NAMALWA (cell line): ENCODE data around the gene GPSM3.

Experiments
- DNase-seq: peaks from one replicate; pipeline ENCODE4 v3.0.0-alpha.2; 2015; ENCODE audit warnings: low spot score

Gene GPSM3

DNA sequence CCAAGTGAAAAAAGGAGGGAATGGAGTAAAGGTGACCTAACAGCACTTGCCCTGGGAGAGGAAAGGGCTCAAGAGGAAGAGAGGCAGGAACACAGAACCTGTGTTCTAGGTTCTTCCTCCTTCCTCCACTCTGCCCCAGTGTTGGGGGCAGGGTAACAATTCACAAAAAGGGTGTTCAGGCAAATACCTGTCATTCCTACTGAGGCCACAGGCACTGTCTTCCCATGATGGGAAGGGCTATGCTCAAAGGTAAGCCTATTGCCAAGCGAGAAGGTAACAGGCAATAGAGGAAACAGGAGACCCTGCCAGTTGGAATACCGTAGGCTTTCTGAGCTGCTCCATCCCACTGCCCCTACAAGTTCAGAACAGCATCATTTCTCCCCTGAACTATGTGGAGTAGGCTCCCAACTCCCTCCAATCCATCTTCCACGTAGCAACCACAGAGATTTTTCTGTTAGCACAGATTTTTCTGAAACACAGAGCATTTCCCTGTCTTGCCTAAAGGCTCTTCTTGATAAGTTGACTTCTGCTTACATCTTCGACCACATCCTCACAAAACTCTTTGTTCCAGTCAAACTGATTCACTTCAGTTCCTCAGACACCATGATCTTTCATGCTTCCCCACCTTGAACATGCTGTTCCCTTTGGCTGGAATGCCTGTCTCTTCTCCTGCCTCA lies 19.3 kb downstream of the GPSM3 start:
- DNase-seq: no peak

DNA sequence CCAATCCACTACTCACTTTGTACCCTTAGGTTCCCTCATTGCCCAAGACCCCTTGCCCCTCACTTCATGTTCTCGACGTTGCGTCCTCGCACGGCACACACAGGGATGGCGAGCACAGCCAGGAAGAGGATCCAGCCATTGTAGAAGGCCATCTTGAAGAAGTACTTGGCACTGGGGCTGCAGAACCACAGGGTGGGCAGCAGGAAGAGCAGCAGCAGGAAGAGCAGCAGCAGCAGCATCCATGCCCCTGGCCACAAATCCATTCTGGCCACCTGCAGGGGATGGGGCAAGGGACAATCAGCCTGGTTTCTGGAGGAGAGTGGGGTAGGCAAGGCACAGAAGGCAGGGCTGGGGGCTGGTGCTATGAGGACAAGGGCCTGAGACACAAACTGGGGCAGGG lies 21.2 kb downstream of the GPSM3 start:
- no peak for DNase-seq

GRCh38 chr6:32170294-32170693 lies 22.1 kb downstream of the GPSM3 start:
- DNase-seq: no peak

DNA sequence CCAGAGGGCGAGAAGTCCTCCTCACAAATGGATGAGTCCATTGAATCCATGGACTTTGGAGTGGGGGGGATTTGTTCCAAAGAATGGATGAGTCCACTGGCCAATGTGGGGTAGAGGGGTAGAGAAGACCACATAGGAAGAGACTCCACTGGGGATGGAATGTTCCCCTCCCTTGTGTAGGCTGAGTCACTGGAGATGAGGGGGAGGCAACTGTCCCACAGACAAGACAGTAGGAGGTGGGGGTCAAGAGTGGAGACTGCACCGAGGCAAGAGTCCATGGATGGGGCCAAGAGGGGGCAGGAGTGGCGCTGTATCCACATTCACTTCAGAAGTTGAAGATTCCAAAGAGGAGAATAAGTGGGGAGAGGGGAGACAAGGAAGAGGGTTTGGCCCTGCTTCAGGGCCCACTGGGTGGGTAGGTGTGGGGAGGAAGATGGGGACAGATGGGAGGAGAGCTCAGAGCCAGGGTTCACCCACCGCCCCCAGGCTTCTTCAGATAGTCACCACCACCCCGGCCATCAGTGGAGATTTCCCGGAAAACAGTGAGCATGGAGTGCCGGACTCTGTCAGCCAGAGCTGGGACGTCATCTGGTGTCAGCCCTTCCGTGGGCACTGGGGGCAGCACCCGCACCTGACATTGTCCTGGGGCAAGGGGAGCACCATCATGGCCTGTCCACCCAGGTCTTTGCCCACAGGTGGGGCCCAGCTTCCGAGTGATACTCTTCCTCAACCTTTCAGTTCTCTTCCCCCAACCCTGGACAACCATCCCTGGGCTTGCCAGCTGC lies 23.4 kb downstream of the GPSM3 start:
- no peak for DNase-seq

DNA sequence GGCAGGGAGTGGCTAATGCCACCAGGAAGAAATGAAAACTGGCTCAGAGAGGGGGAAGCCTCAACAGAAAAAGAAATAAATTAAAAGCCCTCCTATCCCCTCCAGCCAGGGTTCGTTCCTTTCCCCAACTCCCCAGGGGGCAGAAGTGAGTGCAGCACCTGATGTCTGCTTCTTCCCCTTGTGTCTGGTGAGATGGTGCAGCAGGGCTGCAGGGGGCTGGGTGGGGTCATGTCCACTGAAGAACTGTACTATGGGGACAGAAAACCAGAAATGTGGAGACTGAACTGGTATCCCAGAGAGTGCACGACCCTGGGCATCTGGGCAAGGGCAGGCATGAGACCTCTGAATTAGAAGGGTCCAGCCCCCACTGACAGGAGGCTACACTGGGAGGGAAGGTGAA lies 24.1 kb downstream of the GPSM3 start:
- DNase-seq: no peak

- DNase-seq: no peak
Observed at GRCh38 chr6:32167761-32168262, 24.6 kb downstream of the GPSM3 start.

GRCh38 chr6:32167154-32167760 lies 25.2 kb downstream of the GPSM3 start:
- no peak for DNase-seq

- no peak for DNase-seq
Observed at GRCh38 chr6:32166411-32167061, 25.9 kb downstream of the GPSM3 start.

DNA sequence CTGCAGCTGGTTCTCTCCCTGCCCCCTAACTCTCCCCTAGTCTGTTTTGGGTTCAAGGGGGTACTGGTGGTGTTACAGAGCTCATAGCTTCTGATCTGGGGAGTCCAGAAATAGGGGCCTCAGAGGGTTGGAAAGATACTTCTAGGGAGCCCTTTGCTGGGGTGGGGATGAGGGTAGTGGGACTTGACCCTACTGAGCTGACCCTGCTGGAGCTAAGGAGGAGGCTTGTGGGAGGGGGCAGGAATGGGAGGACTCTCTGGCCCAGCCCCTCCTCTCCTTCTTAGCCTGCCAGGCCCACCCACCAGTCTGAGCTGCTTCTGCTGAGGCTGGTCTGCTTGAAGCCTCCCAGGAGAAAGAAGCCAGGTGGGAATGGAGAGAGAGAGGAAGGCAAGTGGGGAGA lies 28.1 kb downstream of the GPSM3 start, which contains the start of gene EGFL8:
EGFL8 (plus strand) TSS at position 301 of the 400 bp plus-strand sequence. CDS start 1,571 bp downstream, outside the sequence.
- DNase-seq: no peak

GRCh38 chr6:32163559-32164258 lies 28.7 kb downstream of the GPSM3 start:
- no peak for DNase-seq

- DNase-seq: no peak
Observed at GRCh38 chr6:32158052-32158451, 34.4 kb downstream of the GPSM3 start.

DNA sequence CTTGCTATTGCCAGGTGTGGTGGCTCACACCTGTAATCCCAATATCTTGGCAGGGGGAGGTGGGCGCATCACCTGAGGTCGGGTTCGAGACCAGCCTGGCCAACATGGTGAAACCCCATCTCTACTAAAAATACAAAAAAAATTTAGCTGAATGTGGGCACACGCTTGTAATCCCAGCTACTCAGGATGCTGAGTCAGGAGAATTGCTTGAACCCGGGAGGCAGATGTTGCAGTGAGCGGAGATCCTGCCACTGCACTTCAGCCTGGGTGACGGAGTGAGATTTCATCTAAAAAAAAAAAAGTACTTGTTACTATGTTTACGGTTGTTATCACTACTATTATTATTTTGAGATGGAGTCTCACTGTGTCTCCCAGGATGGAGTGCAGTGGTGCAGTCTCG lies 35.6 kb downstream of the GPSM3 start:
- no peak for DNase-seq

DNA sequence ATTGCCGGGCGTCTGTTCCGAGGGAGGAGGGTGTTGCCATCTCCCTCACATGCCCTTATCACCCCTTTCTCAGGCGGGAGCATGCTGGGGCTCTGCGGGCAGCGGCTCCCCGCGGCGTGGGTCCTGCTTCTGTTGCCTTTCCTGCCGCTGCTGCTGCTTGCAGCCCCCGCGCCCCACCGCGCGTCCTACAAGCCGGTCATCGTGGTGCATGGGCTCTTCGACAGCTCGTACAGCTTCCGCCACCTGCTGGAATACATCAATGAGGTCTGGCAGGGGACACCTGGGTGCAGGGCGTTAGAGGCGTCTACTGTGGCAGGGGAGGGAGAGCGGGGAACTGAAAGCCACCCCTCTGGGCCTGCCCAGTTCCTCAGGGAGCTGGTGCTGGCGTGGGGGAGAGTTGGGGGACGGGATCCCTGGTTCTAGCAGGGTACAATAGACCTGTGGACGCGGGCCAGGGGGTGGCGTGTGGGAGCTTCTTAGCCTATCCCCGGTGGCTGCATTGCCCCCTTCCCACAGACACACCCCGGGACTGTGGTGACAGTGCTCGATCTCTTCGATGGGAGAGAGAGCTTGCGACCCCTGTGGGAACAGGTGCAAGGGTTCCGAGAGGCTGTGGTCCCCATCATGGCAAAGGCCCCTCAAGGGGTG lies 37.8 kb downstream of the GPSM3 start:
- peak; percentile 90 for DNase-seq

DNA sequence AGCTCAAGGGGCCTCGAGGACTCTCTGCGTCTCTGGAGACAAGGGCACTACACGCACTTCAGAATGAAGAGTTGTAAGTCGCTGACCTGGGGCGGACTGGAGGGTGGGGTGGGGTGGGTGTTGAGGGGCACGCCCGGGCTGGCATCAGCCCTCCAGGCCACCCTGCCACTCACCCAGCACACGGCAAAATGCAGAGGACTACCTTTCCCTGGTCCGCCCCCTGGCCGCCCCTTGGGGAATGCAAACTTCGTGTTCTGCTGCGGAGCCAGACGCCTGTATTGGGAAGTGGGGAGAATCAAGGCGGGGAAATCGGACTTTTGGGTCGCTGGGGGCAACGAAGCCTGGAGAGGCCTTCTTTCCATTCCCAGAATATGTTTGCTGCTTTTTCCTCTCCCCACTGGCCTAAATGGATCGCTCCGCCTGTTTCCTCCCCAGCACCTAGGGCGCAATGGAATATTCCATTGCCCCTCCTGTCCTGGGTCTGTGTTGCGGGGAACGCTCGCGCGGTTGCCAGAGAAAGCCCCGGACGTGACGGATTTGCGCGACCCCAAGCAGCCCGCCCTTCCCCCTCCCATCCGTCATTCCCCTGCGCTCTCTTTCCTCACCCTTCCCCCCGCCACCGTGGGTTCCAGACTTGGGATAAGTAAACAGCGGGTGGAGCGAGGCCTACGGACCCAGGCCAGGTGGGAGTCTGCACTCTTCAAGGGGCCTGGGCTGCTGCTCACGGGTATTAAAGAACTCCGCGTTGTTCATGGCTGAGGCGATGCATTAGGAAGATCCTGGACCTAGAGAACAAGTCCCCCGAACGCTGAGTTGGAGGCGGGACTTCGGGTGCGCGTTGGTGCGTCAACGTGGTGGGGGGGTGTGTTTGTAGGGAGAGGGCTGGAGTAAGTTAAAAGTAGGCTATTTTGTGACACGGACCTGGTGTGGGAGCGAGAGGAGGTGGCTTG lies 38.6 kb downstream of the GPSM3 start, which contains the start of gene PPT2:
PPT2 (plus strand) TSS at position 578 of the 950 bp plus-strand sequence. CDS start 454 bp downstream, outside the sequence.
- DNase-seq: peak; percentile 81

DNA sequence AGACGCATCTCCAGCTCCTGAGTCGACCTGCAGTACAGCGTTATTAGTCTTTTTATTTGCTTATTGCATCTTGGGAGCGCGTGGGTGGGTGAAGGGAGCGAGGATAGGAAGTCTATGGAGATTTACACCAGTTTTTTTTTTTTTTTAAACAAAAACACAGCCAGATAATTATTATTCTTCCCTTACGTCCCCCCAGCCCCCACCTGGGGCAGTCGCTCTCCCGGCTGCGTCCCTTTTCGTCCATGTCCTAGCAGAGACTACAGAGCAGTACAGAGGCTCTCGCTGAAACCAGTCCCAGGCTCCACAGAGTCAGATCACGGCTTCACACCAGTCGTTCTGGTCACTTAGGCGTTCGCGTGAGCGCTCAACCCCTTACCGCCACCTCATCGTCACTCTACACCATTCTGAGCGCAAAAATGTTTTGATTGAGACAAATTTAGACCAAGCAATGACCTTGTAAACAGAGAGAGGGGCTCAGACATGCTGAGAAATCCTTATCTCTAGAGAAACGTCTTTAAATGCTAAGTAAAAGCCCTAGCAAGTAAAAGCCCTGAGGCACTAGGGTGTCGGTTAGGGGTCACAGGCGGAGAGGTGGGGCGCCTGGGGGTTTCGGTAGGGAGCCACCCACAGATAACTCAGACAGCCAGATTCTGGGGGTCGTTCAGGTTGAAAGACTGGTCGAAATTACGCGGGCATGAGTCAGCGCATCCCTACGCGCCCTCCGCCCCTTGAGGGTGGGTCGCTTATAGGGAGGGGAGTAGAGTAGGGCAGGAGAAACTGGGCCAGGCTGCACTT lies 39.5 kb downstream of the GPSM3 start:
- no peak for DNase-seq

DNA sequence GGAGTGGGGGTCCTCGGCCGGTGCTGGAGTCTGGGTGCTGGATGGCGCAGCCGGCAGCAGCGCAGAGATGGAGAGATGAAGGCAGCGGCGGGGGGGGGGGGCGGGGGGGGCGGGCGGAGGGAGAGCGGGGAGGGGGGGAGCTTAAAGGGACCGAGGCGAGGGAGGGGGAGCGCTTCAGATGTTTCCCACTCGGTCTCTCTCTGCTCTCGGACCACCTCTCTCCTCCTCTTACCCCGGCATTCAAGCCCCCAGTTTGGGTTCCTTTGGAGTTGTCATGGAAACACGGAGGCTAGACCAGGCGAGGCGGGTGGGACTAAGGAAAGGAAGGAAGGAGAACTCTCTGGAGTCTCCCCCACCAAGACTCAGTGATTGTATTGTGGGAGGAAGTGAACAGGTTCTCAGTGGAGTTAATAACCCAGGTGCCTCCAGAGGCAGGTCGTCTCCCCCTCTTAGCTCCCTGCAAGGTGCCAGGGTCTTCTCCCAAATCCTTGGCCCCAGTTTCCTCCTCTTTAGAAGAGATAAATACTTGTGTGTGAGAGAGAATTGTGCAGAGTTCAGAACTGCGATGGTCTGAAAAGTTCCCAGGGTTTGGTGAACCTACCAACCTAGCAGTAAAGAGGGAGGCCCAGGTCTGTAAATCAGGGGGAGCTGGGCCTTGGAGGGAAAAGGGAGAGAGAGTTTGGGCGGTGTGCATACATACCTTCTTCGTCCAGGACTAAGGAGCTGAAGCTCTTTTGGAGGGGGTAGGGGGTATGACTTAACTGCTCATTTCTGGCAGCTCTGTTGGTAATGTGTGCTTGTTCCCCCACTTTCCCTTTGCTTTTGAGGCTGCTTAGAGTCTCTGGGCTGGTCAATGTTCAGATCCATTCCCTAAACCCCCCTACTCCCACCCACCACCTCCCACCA lies 40.3 kb downstream of the GPSM3 start, which contains the start of gene PRRT1:
PRRT1 (minus strand) TSS at position 77 of the 906 bp plus-strand sequence. CDS start 112 bp downstream, outside the sequence.
- no peak for DNase-seq

- DNase-seq: no peak
Observed at GRCh38 chr6:32151181-32151862, 41.1 kb downstream of the GPSM3 start.
